ENCODE results near the gene PPP2R2C.

- TF ChIP-seq EZH2phosphoT487 (IDR thresholded peaks at IDR 0.05; ENCODE audit: unreplicated experiment) (no peak), EZH2 (IDR thresholded peaks at IDR 0.05; ENCODE audit: low read depth, unreplicated experiment) (no peak), POLR2AphosphoS5 (IDR thresholded peaks at IDR 0.05; ENCODE audit: low read depth) (no peak), STAT1 (IDR thresholded peaks at IDR 0.05; ENCODE audit: unreplicated experiment) (no peak), CREB1 (CRISPR knock-in tag; IDR thresholded peaks at IDR 0.05; ENCODE audit: low read depth) (no peak), NANOG (IDR thresholded peaks at IDR 0.05; ENCODE audit: borderline replicate concordance) (no peak), JUNB (IDR thresholded peaks at IDR 0.05; ENCODE audit: unreplicated experiment) (no peak), ZNF331 (CRISPR knock-in tag; IDR thresholded peaks at IDR 0.05; ENCODE audit: low read depth) (no peak)
- TF ChIP-seq, protein P1, sequence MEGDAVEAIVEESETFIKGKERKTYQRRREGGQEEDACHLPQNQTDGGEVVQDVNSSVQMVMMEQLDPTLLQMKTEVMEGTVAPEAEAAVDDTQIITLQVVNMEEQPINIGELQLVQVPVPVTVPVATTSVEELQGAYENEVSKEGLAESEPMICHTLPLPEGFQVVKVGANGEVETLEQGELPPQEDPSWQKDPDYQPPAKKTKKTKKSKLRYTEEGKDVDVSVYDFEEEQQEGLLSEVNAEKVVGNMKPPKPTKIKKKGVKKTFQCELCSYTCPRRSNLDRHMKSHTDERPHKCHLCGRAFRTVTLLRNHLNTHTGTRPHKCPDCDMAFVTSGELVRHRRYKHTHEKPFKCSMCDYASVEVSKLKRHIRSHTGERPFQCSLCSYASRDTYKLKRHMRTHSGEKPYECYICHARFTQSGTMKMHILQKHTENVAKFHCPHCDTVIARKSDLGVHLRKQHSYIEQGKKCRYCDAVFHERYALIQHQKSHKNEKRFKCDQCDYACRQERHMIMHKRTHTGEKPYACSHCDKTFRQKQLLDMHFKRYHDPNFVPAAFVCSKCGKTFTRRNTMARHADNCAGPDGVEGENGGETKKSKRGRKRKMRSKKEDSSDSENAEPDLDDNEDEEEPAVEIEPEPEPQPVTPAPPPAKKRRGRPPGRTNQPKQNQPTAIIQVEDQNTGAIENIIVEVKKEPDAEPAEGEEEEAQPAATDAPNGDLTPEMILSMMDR (conservative IDR thresholded peaks at IDR 0.05; ENCODE audit: low read depth in 2 of 2) = peak; percentile 76 to 92
- TF ChIP-seq, protein P2, sequence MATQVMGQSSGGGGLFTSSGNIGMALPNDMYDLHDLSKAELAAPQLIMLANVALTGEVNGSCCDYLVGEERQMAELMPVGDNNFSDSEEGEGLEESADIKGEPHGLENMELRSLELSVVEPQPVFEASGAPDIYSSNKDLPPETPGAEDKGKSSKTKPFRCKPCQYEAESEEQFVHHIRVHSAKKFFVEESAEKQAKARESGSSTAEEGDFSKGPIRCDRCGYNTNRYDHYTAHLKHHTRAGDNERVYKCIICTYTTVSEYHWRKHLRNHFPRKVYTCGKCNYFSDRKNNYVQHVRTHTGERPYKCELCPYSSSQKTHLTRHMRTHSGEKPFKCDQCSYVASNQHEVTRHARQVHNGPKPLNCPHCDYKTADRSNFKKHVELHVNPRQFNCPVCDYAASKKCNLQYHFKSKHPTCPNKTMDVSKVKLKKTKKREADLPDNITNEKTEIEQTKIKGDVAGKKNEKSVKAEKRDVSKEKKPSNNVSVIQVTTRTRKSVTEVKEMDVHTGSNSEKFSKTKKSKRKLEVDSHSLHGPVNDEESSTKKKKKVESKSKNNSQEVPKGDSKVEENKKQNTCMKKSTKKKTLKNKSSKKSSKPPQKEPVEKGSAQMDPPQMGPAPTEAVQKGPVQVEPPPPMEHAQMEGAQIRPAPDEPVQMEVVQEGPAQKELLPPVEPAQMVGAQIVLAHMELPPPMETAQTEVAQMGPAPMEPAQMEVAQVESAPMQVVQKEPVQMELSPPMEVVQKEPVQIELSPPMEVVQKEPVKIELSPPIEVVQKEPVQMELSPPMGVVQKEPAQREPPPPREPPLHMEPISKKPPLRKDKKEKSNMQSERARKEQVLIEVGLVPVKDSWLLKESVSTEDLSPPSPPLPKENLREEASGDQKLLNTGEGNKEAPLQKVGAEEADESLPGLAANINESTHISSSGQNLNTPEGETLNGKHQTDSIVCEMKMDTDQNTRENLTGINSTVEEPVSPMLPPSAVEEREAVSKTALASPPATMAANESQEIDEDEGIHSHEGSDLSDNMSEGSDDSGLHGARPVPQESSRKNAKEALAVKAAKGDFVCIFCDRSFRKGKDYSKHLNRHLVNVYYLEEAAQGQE (IDR thresholded peaks at IDR 0.05; ENCODE audit: unreplicated experiment) = no peak
Measured at GRCh38 chr4:6327220-6327917, 145.0 kb downstream of the PPP2R2C start.

Measured in GM23338 (cell line).